HG03469 (cell line): ENCODE results near the gene RNF227.
"Not testable (repeated sequence)": the region's sequence is repeated elsewhere in the genome, so short reads cannot be mapped to it uniquely, and the experiment has no call there.

Experiments used
- ATAC-seq: cut with Tn5 transposase; IDR thresholded peaks from one replicate; pipeline ENCODE4 v1.9.1; 2021; ENCODE audit warnings: mild to moderate bottlenecking, moderate library complexity, moderate number of reproducible peaks; ENCODE audit not compliant: unreplicated experiment

The RNF227 gene

DNA sequence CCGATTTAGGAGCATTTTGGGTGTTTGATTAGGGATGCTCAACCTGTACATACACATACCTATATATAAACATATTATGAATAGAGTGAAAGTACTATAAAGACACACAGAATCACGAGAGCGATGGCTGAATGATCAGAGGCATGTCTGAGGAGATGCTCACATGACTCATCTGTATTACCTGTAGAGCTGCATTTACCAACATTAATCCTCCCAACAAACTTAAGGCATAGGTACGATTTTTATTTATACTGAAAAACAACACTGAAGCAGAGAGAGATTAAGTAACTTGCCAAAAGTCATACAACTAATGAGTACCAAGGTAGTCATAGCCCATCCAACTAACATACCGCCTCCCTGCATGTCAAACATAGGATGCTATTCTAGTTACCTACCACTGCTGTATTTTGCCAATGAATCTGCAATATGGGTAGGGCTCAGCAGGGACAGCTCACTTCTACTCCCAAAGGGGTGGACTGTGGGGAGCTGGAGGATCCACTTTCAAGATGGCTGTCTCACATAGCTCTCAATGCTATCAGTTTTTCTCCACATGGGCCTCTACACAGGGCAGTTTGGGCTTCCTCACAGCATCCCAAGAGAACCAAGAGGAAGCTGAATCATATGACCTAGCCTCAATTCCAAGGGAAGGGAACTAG is 51.0 kb downstream of the RNF227 start:
- ATAC-seq: no peak

DNA sequence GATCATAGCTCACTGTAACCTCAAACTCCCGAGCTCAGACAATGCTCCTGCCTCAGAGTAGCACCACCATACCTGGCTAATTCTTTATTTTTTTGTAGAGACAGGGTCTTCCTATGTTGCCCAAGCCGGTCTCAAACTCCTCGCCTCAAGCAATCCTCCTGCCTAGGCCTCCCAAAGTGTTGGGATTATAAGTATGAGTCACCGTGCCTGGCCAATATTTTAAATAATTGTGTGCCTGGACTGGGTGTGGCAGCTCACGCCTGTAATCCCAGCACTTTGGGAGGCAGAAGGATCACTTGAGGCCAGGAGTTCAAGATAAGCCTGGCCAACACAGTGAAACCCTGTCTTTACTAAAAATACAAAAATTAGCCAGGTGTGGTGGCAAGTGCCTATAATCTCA is 51.7 kb downstream of the RNF227 start:
- not testable (repeated sequence) for ATAC-seq
